Activated CD8-positive, alpha-beta T cell treated with anti-CD3 and anti-CD28 coated beads for 36 hours (primary cell): Measurements from ENCODE around the gene HSPB3. TPM values are rescaled to one million over a fixed set of nuclear protein-coding genes. Genes with fewer than 3 reads are reported as not detected.

Experiments
- ATAC-seq: fragments of 200-7000 bp; cut with Tn5 transposase; one replicate; pipeline ENCODE4 v1.10.0; 2021; ENCODE audit warnings: mild to moderate bottlenecking, moderate library complexity
- CTCF ChIA-PET: fragments of 350-600 bp; sonication (Branson Sonifier 250); formaldehyde crosslinking; loops from one replicate; lab custom pipeline; 2021; ENCODE audit warnings: antibody characterized with exemption; lab: Charles Lee
- POLR2A ChIA-PET: fragments of 350-600 bp; sonication (Branson Sonifier 250); formaldehyde crosslinking; loops from one replicate; lab custom pipeline; 2021; ENCODE audit warnings: antibody characterized with exemption; lab: Charles Lee
- DNase-seq: peaks from one replicate; pipeline ENCODE4 v3.0.0-alpha.2; 2020
- H3K27ac Mint-ChIP-seq: one replicate; pipeline ENCODE4 v1.8.0; 2021; ENCODE audit warnings: mild to moderate bottlenecking, mixed read lengths
- H3K27me3 Mint-ChIP-seq: one replicate; pipeline ENCODE4 v1.8.0; 2021; ENCODE audit warnings: mixed read lengths
- H3K36me3 Mint-ChIP-seq: one replicate; pipeline ENCODE4 v1.8.0; 2021; ENCODE audit warnings: low read depth, mixed read lengths
- H3K4me1 Mint-ChIP-seq: one replicate; pipeline ENCODE4 v1.8.0; 2021; ENCODE audit warnings: low read depth, mixed read lengths
- H3K4me3 Mint-ChIP-seq: one replicate; pipeline ENCODE4 v1.8.0; 2021; ENCODE audit warnings: mild to moderate bottlenecking, moderate library complexity, mixed read lengths
- H3K9me3 Mint-ChIP-seq: one replicate; pipeline ENCODE4 v1.8.0; 2021; ENCODE audit warnings: mixed read lengths
- intact Hi-C: fragments of 100-400 bp; cut with micrococcal nuclease; formaldehyde crosslinking; loops from one replicate; pipeline ENCODE4 v1.10.0; 2022
- total RNA-seq, 2 experiments: library from RNA; stranded (reverse); gene quantifications; one replicate each; pipeline ENCODE4 v1.2.3, GENCODE V29; 2021
- TF ChIP-seq, protein P1 (sequence below): fragments of 200-600 bp; IDR thresholded peaks from one replicate; pipeline ENCODE4 v1.8.0; 2022; ENCODE audit warnings: antibody characterized with exemption, mild to moderate bottlenecking

The HSPB3 gene, protein sequence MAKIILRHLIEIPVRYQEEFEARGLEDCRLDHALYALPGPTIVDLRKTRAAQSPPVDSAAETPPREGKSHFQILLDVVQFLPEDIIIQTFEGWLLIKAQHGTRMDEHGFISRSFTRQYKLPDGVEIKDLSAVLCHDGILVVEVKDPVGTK
- total RNA-seq, result not detected

DNA sequence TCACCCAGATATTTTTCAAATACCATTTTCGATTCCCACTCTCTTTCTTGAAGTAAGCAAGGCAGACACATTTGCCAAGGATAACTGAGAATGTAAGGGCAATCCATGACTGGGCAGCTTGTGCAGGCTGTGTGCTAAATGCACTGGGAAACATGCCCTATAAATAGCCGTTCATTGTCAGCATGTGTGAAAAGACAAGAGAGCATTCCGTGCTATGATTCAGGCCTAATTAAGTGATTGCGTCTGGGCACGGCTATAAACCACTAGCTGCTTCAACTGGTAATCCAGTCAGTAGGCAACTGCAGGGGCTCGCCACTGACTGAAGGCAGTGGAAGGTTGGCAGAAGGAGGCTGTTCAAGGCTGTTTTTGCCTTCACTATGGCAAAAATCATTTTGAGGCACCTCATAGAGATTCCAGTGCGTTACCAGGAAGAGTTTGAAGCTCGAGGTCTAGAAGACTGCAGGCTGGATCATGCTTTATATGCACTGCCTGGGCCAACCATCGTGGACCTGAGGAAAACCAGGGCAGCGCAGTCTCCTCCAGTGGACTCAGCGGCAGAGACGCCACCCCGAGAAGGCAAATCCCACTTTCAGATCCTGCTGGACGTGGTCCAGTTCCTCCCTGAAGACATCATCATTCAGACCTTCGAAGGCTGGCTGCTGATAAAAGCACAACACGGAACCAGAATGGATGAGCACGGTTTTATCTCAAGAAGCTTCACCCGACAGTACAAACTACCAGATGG lies at the start of gene HSPB3:
Gene HSPB3 (plus strand): TSS at position 287 of the 745 bp plus-strand sequence. CDS start 91 bp downstream, at position 378.
- Mint-ChIP-seq H3K4me3 (no peak within 1 kb of the TSS), H3K36me3 (no peaks in the 10 kb centered on the region), H3K27me3 (peaks cover 11% of the 10 kb centered on the region), H3K27ac (no peak within 1 kb of the TSS), H3K4me1 (no peaks in the 10 kb centered on the region), H3K9me3 (peaks cover under 1% of the 10 kb centered on the region)
- TF ChIP-seq, protein P1, sequence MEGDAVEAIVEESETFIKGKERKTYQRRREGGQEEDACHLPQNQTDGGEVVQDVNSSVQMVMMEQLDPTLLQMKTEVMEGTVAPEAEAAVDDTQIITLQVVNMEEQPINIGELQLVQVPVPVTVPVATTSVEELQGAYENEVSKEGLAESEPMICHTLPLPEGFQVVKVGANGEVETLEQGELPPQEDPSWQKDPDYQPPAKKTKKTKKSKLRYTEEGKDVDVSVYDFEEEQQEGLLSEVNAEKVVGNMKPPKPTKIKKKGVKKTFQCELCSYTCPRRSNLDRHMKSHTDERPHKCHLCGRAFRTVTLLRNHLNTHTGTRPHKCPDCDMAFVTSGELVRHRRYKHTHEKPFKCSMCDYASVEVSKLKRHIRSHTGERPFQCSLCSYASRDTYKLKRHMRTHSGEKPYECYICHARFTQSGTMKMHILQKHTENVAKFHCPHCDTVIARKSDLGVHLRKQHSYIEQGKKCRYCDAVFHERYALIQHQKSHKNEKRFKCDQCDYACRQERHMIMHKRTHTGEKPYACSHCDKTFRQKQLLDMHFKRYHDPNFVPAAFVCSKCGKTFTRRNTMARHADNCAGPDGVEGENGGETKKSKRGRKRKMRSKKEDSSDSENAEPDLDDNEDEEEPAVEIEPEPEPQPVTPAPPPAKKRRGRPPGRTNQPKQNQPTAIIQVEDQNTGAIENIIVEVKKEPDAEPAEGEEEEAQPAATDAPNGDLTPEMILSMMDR, result no peak
- DNase-seq (no peak), ATAC-seq (no peak)
- ChIA-PET CTCF (interaction anchor here (5.9 kb wide), 1 partner anchor 33 kb away, joined by 33 read pairs; no protein-coding TSS in a partner anchor), POLR2A (interaction anchor here (0.5 kb wide), 1 partner anchor 744 kb away, joined by 3 read pairs; no protein-coding TSS in a partner anchor)
- intact Hi-C loops, result no loop called here

DNA sequence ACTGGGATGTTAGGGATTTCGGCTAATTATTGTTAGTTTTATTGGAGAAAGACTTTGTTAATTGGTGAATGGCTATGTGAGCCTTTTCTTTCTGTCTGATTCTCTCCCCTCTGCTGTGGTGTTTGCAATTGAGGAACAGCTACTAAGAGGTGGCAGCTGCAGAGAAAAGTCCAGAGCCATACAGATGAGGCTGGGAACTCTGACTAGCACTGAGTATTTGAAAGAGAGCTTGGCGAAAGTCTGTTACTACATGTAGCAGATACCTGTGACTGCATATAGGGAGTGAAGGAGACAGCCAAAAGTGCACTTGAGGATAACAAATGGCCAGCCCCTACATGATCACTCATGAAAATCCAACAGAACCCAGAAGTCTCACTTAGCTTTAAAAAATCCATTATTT lies 44.3 kb upstream of the HSPB3 start:
- intact Hi-C loops, result no loop called here
- H3K27ac Mint-ChIP-seq, result no peak overlapping the region
- DNase-seq (no peak), ATAC-seq (no peak)
- CTCF ChIA-PET, result interaction anchor here (1.0 to 3.7 kb wide), 6 partner anchors 8 to 182 kb away, joined by 4 to 18 read pairs (median 4); no protein-coding TSS in a partner anchor
- TF ChIP-seq, protein P1, result no peak
- H3K27me3 Mint-ChIP-seq, result peaks cover 1% of the 10 kb centered on the region
- H3K36me3 Mint-ChIP-seq, result no peaks in the 10 kb centered on the region
- H3K4me1 Mint-ChIP-seq, result no peaks in the 10 kb centered on the region
- no peak overlapping the region for H3K4me3 Mint-ChIP-seq
- POLR2A ChIA-PET, result no interaction called here
- no peaks in the 10 kb centered on the region for H3K9me3 Mint-ChIP-seq

DNA sequence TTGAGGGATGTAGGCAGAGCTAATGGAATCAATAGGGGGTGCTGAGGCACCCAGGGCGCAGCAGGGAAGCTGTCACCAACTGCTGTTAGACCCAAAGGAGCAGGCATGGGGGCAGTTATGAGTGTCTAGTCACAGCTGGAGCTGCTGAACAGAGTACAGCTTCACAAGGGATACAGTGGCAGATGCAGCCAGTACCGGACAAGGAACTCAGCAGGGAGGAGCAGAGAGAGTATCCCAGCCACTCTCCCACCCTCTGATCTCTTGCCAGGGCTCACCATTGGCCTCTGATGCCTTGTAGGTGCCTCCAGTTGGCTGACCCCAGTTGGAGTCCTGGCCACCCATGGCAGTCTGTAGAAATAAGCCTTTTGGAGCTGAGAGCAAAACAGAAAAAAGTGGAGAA lies 42.6 kb upstream of the HSPB3 start:
- H3K4me3 Mint-ChIP-seq, result no peak overlapping the region
- ATAC-seq (no peak), DNase-seq (no peak)
- H3K9me3 Mint-ChIP-seq, result no peaks in the 10 kb centered on the region
- intact Hi-C loops, result no loop called here
- ChIA-PET POLR2A (no interaction called here), CTCF (interaction anchor here (0.9 to 3.7 kb wide), 3 partner anchors 31 to 169 kb away, joined by 3 to 17 read pairs (median 3); no protein-coding TSS in a partner anchor)
- H3K27ac Mint-ChIP-seq, result no peak overlapping the region
- no peaks in the 10 kb centered on the region for H3K4me1 Mint-ChIP-seq
- H3K27me3 Mint-ChIP-seq, result peaks cover under 1% of the 10 kb centered on the region
- no peaks in the 10 kb centered on the region for H3K36me3 Mint-ChIP-seq
- TF ChIP-seq, protein P1, result no peak

DNA sequence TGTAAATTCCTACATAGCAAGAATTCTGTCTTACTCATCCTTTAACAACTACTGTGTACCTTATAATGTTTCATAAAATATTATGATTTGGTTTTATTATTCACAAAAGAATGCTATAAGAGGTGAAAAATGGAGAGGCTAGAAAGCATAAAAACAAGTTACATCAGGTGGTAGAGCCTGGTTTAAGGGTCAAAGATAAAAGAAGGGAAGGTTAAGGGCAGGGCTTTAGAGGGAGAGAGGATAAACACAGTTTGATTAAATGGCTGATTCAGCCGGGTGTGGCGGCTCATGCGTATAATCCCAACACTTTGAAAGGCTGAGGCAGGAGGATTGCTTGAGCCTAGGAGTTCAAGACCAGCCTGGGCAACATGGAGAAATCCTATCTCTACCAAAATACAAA lies 40.4 kb upstream of the HSPB3 start:
- Mint-ChIP-seq H3K36me3 (no peaks in the 10 kb centered on the region), H3K27me3 (no peaks in the 10 kb centered on the region), H3K4me1 (no peaks in the 10 kb centered on the region), H3K4me3 (no peak overlapping the region), H3K27ac (no peak overlapping the region), H3K9me3 (no peaks in the 10 kb centered on the region)
- ATAC-seq, result no peak
- ChIA-PET CTCF (interaction anchor here (1.6 kb wide), 1 partner anchor 74 kb away, joined by 5 read pairs; no protein-coding TSS in a partner anchor), POLR2A (no interaction called here)
- TF ChIP-seq, protein P1, result no peak
- intact Hi-C loops, result no loop called here
- DNase-seq, result no peak
